ENCODE data around the gene PGM1. TPM values are rescaled to one million over a fixed set of nuclear protein-coding genes. Genes with fewer than 3 reads are reported as not detected.

Gene PGM1
- total RNA-seq, 1 experiment from 2014 or later = 67.1 TPM

- Histone ChIP-seq H3K4me1 (ENCODE audit: low read length) (peaks cover 13% of the 10 kb centered on the region), H3K4me3 (ENCODE audit: low read length) (no peak overlapping the region), H3K9ac (ENCODE audit: low read length) (no peak overlapping the region), H3K79me2 (ENCODE audit: low read length) (peaks cover 71% of the 10 kb centered on the region), H3K27me3 (ENCODE audit: low read length) (no peaks in the 10 kb centered on the region), H3K4me2 (ENCODE audit: low read depth, low read length, poor library complexity, severe bottlenecking) (no peak overlapping the region), H3K27ac (ENCODE audit: low read length) (no peak overlapping the region), H4K20me1 (ENCODE audit: insufficient read depth, low read depth, low read length) (peaks cover 25% of the 10 kb centered on the region; the same call in 1 of the 2 replicates), H3K36me3 (ENCODE audit: insufficient read depth, low read length) (no peaks in the 10 kb centered on the region), H3K9me2 (replicated peaks; ENCODE audit: insufficient read depth, low read length) (no peaks in the 10 kb centered on the region), H2AFZ (ENCODE audit: low read length) (no peak overlapping the region), H3K9me3 (ENCODE audit: low read length) (no peaks in the 10 kb centered on the region)
- DNase-seq = no peak
Measured at GRCh38 chr1:63618011-63618410, 24.8 kb downstream of the PGM1 start.

- Histone ChIP-seq H3K9me2 (replicated peaks; ENCODE audit: insufficient read depth, low read length) (no peaks in the 10 kb centered on the region), H3K79me2 (ENCODE audit: low read length) (peaks cover 78% of the 10 kb centered on the region), H3K4me3 (ENCODE audit: low read length) (no peak overlapping the region), H3K9me3 (ENCODE audit: low read length) (no peaks in the 10 kb centered on the region), H3K36me3 (ENCODE audit: insufficient read depth, low read length) (no peaks in the 10 kb centered on the region), H3K4me2 (ENCODE audit: low read depth, low read length, poor library complexity, severe bottlenecking) (no peak overlapping the region), H3K27me3 (ENCODE audit: low read length) (no peaks in the 10 kb centered on the region), H3K9ac (ENCODE audit: low read length) (no peak overlapping the region), H3K4me1 (ENCODE audit: low read length) (no peaks in the 10 kb centered on the region), H4K20me1 (ENCODE audit: insufficient read depth, low read depth, low read length) (peaks cover 19% of the 10 kb centered on the region; the same call in 1 of the 2 replicates), H3K27ac (ENCODE audit: low read length) (no peak overlapping the region), H2AFZ (ENCODE audit: low read length) (no peak overlapping the region)
- DNase-seq = no peak
Measured at GRCh38 chr1:63619558-63619957, 26.3 kb downstream of the PGM1 start.

GRCh38 chr1:63620671-63621070 lies 27.5 kb downstream of the PGM1 start:
- no peak overlapping the region for H3K27ac ChIP-seq (ENCODE audit: low read length)
- no peak for DNase-seq
- no peaks in the 10 kb centered on the region for H3K9me3 ChIP-seq (ENCODE audit: low read length)
- H3K36me3 ChIP-seq (ENCODE audit: insufficient read depth, low read length) = no peaks in the 10 kb centered on the region
- no peak overlapping the region for H3K4me2 ChIP-seq (ENCODE audit: low read depth, low read length, poor library complexity, severe bottlenecking)
- H2AFZ ChIP-seq (ENCODE audit: low read length) = no peak overlapping the region
- H4K20me1 ChIP-seq (ENCODE audit: insufficient read depth, low read depth, low read length) = peaks cover 19% of the 10 kb centered on the region; the same call in 1 of the 2 replicates
- no peak overlapping the region for H3K4me3 ChIP-seq (ENCODE audit: low read length)
- H3K27me3 ChIP-seq (ENCODE audit: low read length) = no peaks in the 10 kb centered on the region
- H3K79me2 ChIP-seq (ENCODE audit: low read length) = peaks cover 87% of the 10 kb centered on the region
- H3K9me2 ChIP-seq (replicated peaks; ENCODE audit: insufficient read depth, low read length) = no peaks in the 10 kb centered on the region
- no peaks in the 10 kb centered on the region for H3K4me1 ChIP-seq (ENCODE audit: low read length)
- H3K9ac ChIP-seq (ENCODE audit: low read length) = no peak overlapping the region

GRCh38 chr1:63621075-63621474 lies 27.9 kb downstream of the PGM1 start:
- Histone ChIP-seq H3K36me3 (ENCODE audit: insufficient read depth, low read length) (no peaks in the 10 kb centered on the region), H2AFZ (ENCODE audit: low read length) (no peak overlapping the region)

GRCh38 chr1:63621698-63622097 lies 28.5 kb downstream of the PGM1 start:
- H3K27me3 ChIP-seq (ENCODE audit: low read length) = no peaks in the 10 kb centered on the region
- no peak overlapping the region for H2AFZ ChIP-seq (ENCODE audit: low read length)
- no peak overlapping the region for H3K4me3 ChIP-seq (ENCODE audit: low read length)
- H3K79me2 ChIP-seq (ENCODE audit: low read length) = peaks cover 81% of the 10 kb centered on the region
- H3K36me3 ChIP-seq (ENCODE audit: insufficient read depth, low read length) = no peaks in the 10 kb centered on the region
- no peak for DNase-seq
- no peak overlapping the region for H3K9ac ChIP-seq (ENCODE audit: low read length)
- H3K9me2 ChIP-seq (replicated peaks; ENCODE audit: insufficient read depth, low read length) = no peaks in the 10 kb centered on the region
- H4K20me1 ChIP-seq (ENCODE audit: insufficient read depth, low read depth, low read length) = peaks cover 12% of the 10 kb centered on the region; the same call in 1 of the 2 replicates
- no peaks in the 10 kb centered on the region for H3K9me3 ChIP-seq (ENCODE audit: low read length)
- no peak overlapping the region for H3K4me2 ChIP-seq (ENCODE audit: low read depth, low read length, poor library complexity, severe bottlenecking)
- H3K27ac ChIP-seq (ENCODE audit: low read length) = no peak overlapping the region
- no peaks in the 10 kb centered on the region for H3K4me1 ChIP-seq (ENCODE audit: low read length)

More at GRCh38 chr1:63621075-63621474, 27.9 kb downstream of the PGM1 start:
- no peaks in the 10 kb centered on the region for H3K9me2 ChIP-seq (replicated peaks; ENCODE audit: insufficient read depth, low read length)
- peaks cover 85% of the 10 kb centered on the region for H3K79me2 ChIP-seq (ENCODE audit: low read length)
- H3K27me3 ChIP-seq (ENCODE audit: low read length) = no peaks in the 10 kb centered on the region
- H3K9ac ChIP-seq (ENCODE audit: low read length) = no peak overlapping the region
- no peak overlapping the region for H3K27ac ChIP-seq (ENCODE audit: low read length)
- no peak overlapping the region for H3K4me3 ChIP-seq (ENCODE audit: low read length)
- no peaks in the 10 kb centered on the region for H3K9me3 ChIP-seq (ENCODE audit: low read length)
- no peaks in the 10 kb centered on the region for H3K4me1 ChIP-seq (ENCODE audit: low read length)
- no peak for DNase-seq
- peaks cover 17% of the 10 kb centered on the region; the same call in 1 of the 2 replicates for H4K20me1 ChIP-seq (ENCODE audit: insufficient read depth, low read depth, low read length)
- H3K4me2 ChIP-seq (ENCODE audit: low read depth, low read length, poor library complexity, severe bottlenecking) = no peak overlapping the region

- H3K9me3 ChIP-seq (ENCODE audit: low read length) = no peaks in the 10 kb centered on the region
- H3K9ac ChIP-seq (ENCODE audit: low read length) = no peak overlapping the region
- H3K27ac ChIP-seq (ENCODE audit: low read length) = no peak overlapping the region
- peaks cover 75% of the 10 kb centered on the region for H3K79me2 ChIP-seq (ENCODE audit: low read length)
- H3K4me2 ChIP-seq (ENCODE audit: low read depth, low read length, poor library complexity, severe bottlenecking) = no peak overlapping the region
- no peaks in the 10 kb centered on the region for H3K4me1 ChIP-seq (ENCODE audit: low read length)
- no peak for DNase-seq
- H4K20me1 ChIP-seq (ENCODE audit: insufficient read depth, low read depth, low read length) = peaks cover 6% of the 10 kb centered on the region; the same call in 1 of the 2 replicates
- no peak overlapping the region for H2AFZ ChIP-seq (ENCODE audit: low read length)
- H3K27me3 ChIP-seq (ENCODE audit: low read length) = no peaks in the 10 kb centered on the region
- H3K4me3 ChIP-seq (ENCODE audit: low read length) = no peak overlapping the region
- H3K9me2 ChIP-seq (replicated peaks; ENCODE audit: insufficient read depth, low read length) = no peaks in the 10 kb centered on the region
- no peaks in the 10 kb centered on the region for H3K36me3 ChIP-seq (ENCODE audit: insufficient read depth, low read length)
Measured at GRCh38 chr1:63622849-63623566, 29.8 kb downstream of the PGM1 start.

GRCh38 chr1:63623952-63624351 lies 30.7 kb downstream of the PGM1 start:
- Histone ChIP-seq H3K27me3 (ENCODE audit: low read length) (no peaks in the 10 kb centered on the region), H3K9ac (ENCODE audit: low read length) (no peak overlapping the region), H3K79me2 (ENCODE audit: low read length) (peaks cover 67% of the 10 kb centered on the region), H3K9me2 (replicated peaks; ENCODE audit: insufficient read depth, low read length) (no peaks in the 10 kb centered on the region), H3K27ac (ENCODE audit: low read length) (no peak overlapping the region), H3K4me1 (ENCODE audit: low read length) (no peaks in the 10 kb centered on the region), H3K4me2 (ENCODE audit: low read depth, low read length, poor library complexity, severe bottlenecking) (no peak overlapping the region), H3K9me3 (ENCODE audit: low read length) (no peaks in the 10 kb centered on the region), H4K20me1 (ENCODE audit: insufficient read depth, low read depth, low read length) (peaks cover 2% of the 10 kb centered on the region; the same call in 1 of the 2 replicates), H2AFZ (ENCODE audit: low read length) (no peak overlapping the region), H3K4me3 (ENCODE audit: low read length) (no peak overlapping the region), H3K36me3 (ENCODE audit: insufficient read depth, low read length) (no peaks in the 10 kb centered on the region)
- no peak for DNase-seq

GRCh38 chr1:63624911-63625310 lies 31.7 kb downstream of the PGM1 start:
- DNase-seq = no peak
- H3K4me3 ChIP-seq (ENCODE audit: low read length) = no peak overlapping the region
- H3K9me3 ChIP-seq (ENCODE audit: low read length) = no peaks in the 10 kb centered on the region
- peaks cover 57% of the 10 kb centered on the region for H3K79me2 ChIP-seq (ENCODE audit: low read length)
- H3K9me2 ChIP-seq (replicated peaks; ENCODE audit: insufficient read depth, low read length) = no peaks in the 10 kb centered on the region
- H3K27ac ChIP-seq (ENCODE audit: low read length) = no peak overlapping the region
- no peaks in the 10 kb centered on the region for H3K27me3 ChIP-seq (ENCODE audit: low read length)
- no peak overlapping the region for H2AFZ ChIP-seq (ENCODE audit: low read length)
- no peaks in the 10 kb centered on the region for H3K4me1 ChIP-seq (ENCODE audit: low read length)
- H4K20me1 ChIP-seq (ENCODE audit: insufficient read depth, low read depth, low read length) = no peaks in the 10 kb centered on the region; the same call in 1 of the 2 replicates
- no peak overlapping the region for H3K9ac ChIP-seq (ENCODE audit: low read length)
- H3K36me3 ChIP-seq (ENCODE audit: insufficient read depth, low read length) = no peaks in the 10 kb centered on the region
- H3K4me2 ChIP-seq (ENCODE audit: low read depth, low read length, poor library complexity, severe bottlenecking) = no peak overlapping the region
